CD1c-positive myeloid dendritic cell (primary cell): ENCODE results near the gene PERP.
"Not testable (repeated sequence)": the region's sequence is repeated elsewhere in the genome, so short reads cannot be mapped to it uniquely, and the experiment has no call there.

Experiments used
- DNase-seq: peaks from one replicate; pipeline ENCODE4 v3.0.0-alpha.2; 2016; ENCODE audit errors: extremely low spot score

The PERP gene

GRCh38 chr6:138105446-138105845 lies 1.8 kb downstream of the PERP start:
- DNase-seq, result no peak

- DNase-seq, result no peak
Measured at GRCh38 chr6:138104618-138105213, 2.5 kb downstream of the PERP start.

GRCh38 chr6:138103871-138104270 lies 3.3 kb downstream of the PERP start:
- no peak for DNase-seq

- no peak for DNase-seq
Measured at GRCh38 chr6:138101946-138102731, 5.1 kb downstream of the PERP start.

- no peak for DNase-seq
Measured at GRCh38 chr6:138099832-138100231, 7.4 kb downstream of the PERP start.

- no peak for DNase-seq
Measured at GRCh38 chr6:138098306-138098705, 8.9 kb downstream of the PERP start.

GRCh38 chr6:138094260-138094659 lies 13.0 kb downstream of the PERP start:
- no peak for DNase-seq

GRCh38 chr6:138093632-138094031 lies 13.6 kb downstream of the PERP start:
- DNase-seq, result no peak

- DNase-seq, result no peak
Measured at GRCh38 chr6:138092686-138093085, 14.5 kb downstream of the PERP start.

- no peak for DNase-seq
Measured at GRCh38 chr6:138089325-138089724, 17.9 kb downstream of the PERP start.

GRCh38 chr6:138088326-138088762 lies 18.9 kb downstream of the PERP start:
- no peak for DNase-seq

- no peak for DNase-seq
Measured at GRCh38 chr6:138087593-138088325, 19.5 kb downstream of the PERP start.

- no peak for DNase-seq
Measured at GRCh38 chr6:138086573-138087196, 20.5 kb downstream of the PERP start.

- no peak for DNase-seq
Measured at GRCh38 chr6:138085839-138086222, 21.4 kb downstream of the PERP start.

GRCh38 chr6:138084904-138085838 lies 22.0 kb downstream of the PERP start:
- no peak for DNase-seq

- no peak for DNase-seq
Measured at GRCh38 chr6:138082232-138082631, 25.0 kb downstream of the PERP start.

- not testable (repeated sequence) for DNase-seq
Measured at GRCh38 chr6:138079556-138079955, 27.7 kb downstream of the PERP start.

GRCh38 chr6:138078491-138078890 lies 28.7 kb downstream of the PERP start:
- DNase-seq, result no peak

- no peak for DNase-seq
Measured at GRCh38 chr6:138073264-138073663, 34.0 kb downstream of the PERP start.

- DNase-seq, result no peak
Measured at GRCh38 chr6:138063726-138064125, 43.5 kb downstream of the PERP start.

GRCh38 chr6:138054982-138055381 lies 52.2 kb downstream of the PERP start:
- DNase-seq, result no peak
